GM12878 (cell line): ENCODE results near the gene LDLRAD3.

ENCODE experiments used
- ASH2L ChIP-seq: fragments of 300-600, 200-600 bp; sonication (generic); IDR thresholded peaks from 2 replicates; pipeline ENCODE4 v1.6.1; 2017; ENCODE audit warnings: low read depth, mild to moderate bottlenecking, borderline replicate concordance
- EZH2 ChIP-seq: IDR thresholded peaks from 2 replicates; pipeline ENCODE4 v1.6.1; 2012; ENCODE audit warnings: low read depth, mild to moderate bottlenecking, control low read depth, inconsistent platforms, low read length, borderline replicate concordance; ENCODE audit not compliant: control insufficient read depth
- NRF1 ChIP-seq: conservative IDR thresholded peaks from 2 replicates; pipeline ENCODE4 v1.6.1; 2011; ENCODE audit warnings: mild to moderate bottlenecking, low read depth, low read length, improper control_type of control experiment

- TF ChIP-seq ASH2L (no peak), NRF1 (no peak), EZH2 (no peak)
These were observed 186.1 kb downstream of the LDLRAD3 start for GRCh38 chr11:36129955-36130354.
